ENCODE results near the gene PRRC2B. TPM values are rescaled to one million over a fixed set of nuclear protein-coding genes. Genes with fewer than 3 reads are reported as not detected.
"Not testable (repeated sequence)": the region's sequence is repeated elsewhere in the genome, so short reads cannot be mapped to it uniquely, and the experiment has no call there.

Gene PRRC2B
- total RNA-seq, 1 donor from 2014 or later = 174 TPM

DNA sequence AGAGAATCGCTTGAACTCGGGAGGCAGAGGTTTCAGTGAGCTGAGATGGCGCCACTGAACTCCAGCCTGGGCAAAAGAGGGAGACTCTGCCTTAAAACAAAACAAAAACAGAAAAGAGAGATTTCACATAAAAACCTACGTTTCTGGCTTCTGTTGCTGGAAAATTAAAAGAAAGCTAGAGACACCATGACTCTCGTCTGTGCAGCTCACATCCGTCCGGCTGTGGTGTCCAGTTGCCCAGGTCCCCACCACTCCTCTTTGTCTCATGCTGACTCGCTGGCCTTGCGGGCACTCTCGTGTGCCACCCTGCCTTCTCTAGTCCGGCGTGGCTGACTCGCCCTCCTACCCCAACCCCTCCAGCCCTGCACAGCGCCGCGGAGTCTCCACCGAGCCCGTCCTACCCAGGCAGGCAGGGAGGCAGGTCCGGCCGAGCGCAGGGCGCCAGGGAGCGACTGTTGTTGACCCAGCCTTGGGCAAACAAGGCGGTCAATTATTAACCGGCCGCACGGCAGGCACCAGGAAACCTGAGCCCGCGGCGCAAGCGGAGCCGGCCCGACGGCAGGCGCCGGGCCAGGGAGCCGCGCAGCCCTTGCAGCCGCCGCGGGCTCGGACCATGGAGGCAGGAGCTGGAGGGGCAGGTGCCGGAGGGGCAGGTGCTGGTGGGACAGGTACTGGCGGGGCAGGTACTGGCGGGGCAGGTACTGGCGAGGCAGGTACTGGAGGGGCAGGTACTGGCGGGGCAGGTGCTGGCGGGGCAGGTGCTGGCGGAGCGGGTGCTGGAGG is 151.3 kb downstream of the PRRC2B start, which contains the start of gene PRRT1B:
TSS of gene PRRT1B (plus strand) at position 521 of the 783 bp plus-strand sequence. CDS start at position 614, 93 bp downstream.
- H3K27ac Mint-ChIP-seq = no peak within 1 kb of the TSS
- DNase-seq (ENCODE audit: low spot score) = no peak
- H3K27me3 Mint-ChIP-seq (ENCODE audit: low read depth) = peaks cover 54% of the 10 kb centered on the region
- H3K4me1 Mint-ChIP-seq (ENCODE audit: low read depth) = peaks cover 7% of the 10 kb centered on the region
- intact Hi-C loops (cut with micrococcal nuclease) = no loop called here
- H3K9me3 Mint-ChIP-seq = peaks cover 19% of the 10 kb centered on the region
- no peak within 1 kb of the TSS for H3K4me3 Mint-ChIP-seq (ENCODE audit: low read depth)
- H3K36me3 Mint-ChIP-seq (ENCODE audit: low read depth) = peaks cover 7% of the 10 kb centered on the region

GRCh38 chr9:131545786-131546335 is 152.0 kb downstream of the PRRC2B start:
- Mint-ChIP-seq H3K4me3 (ENCODE audit: low read depth) (no peak overlapping the region), H3K4me1 (ENCODE audit: low read depth) (peaks cover 5% of the 10 kb centered on the region), H3K36me3 (ENCODE audit: low read depth) (peaks cover 7% of the 10 kb centered on the region), H3K27me3 (ENCODE audit: low read depth) (peaks cover 59% of the 10 kb centered on the region), H3K27ac (no peak overlapping the region), H3K9me3 (peaks cover 19% of the 10 kb centered on the region)
- no peak for DNase-seq (ENCODE audit: low spot score)
- intact Hi-C loops (cut with micrococcal nuclease) = no loop called here

GRCh38 chr9:131546336-131547084 is 152.6 kb downstream of the PRRC2B start:
- Mint-ChIP-seq H3K4me3 (ENCODE audit: low read depth) (peak overlapping the region; percentile 49), H3K4me1 (ENCODE audit: low read depth) (peaks cover 5% of the 10 kb centered on the region), H3K27me3 (ENCODE audit: low read depth) (peaks cover 62% of the 10 kb centered on the region), H3K9me3 (peaks cover 19% of the 10 kb centered on the region), H3K27ac (no peak overlapping the region), H3K36me3 (ENCODE audit: low read depth) (peaks cover 7% of the 10 kb centered on the region)
- intact Hi-C loops (cut with micrococcal nuclease) = no loop called here
- no peak for DNase-seq (ENCODE audit: low spot score)

DNA sequence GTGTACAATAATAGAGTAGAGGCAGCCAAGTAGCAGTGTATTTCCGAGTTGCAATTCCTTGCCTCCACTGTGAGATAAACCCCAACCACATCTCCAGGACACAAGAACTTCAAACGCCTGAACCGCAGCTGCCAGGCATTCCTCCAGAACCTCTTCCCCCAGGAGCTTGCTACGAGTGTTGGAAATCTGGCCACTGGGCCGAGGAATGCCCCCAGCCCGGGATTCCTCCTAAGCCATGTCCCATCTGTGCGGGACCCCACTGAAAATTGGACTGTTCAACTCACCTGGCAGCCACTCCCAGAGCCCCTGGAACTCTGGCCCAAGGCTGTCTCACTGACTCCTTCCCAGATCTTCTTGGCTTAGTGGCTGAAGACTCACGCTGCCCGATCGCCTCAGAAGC is 155.3 kb downstream of the PRRC2B start:
- H3K9me3 Mint-ChIP-seq; H3K27ac Mint-ChIP-seq; H3K4me3 Mint-ChIP-seq (ENCODE audit: low read depth); intact Hi-C loops (cut with micrococcal nuclease); DNase-seq (ENCODE audit: low spot score); H3K36me3 Mint-ChIP-seq (ENCODE audit: low read depth); H3K4me1 Mint-ChIP-seq (ENCODE audit: low read depth): not testable (repeated sequence)
- peaks cover 72% of the 10 kb centered on the region for H3K27me3 Mint-ChIP-seq (ENCODE audit: low read depth)

Other genes starting within 250 kb of the PRRC2B start
- 55.3 and 55.5 TPM in 2 replicates for gene FAM78A, start 117.6 kb upstream of the PRRC2B start, total RNA-seq
- gene PLPP7, start 104.4 kb upstream of the PRRC2B start, total RNA-seq = 0.21 TPM in 1 of 2 replicates, not detected in the other
- 44.5 and 46.9 TPM in 2 replicates for gene POMT1, start 108.8 kb downstream of the PRRC2B start, total RNA-seq
- gene UCK1, start 137.2 kb downstream of the PRRC2B start, total RNA-seq = 22.4 and 24.9 TPM in 2 replicates
- not detected in 2 replicates for gene PRRT1B, start 151.4 kb downstream of the PRRC2B start, total RNA-seq